GM12873 (cell line): ENCODE measurements around the gene RYR3.

Source experiments
- TF ChIP-seq, protein P1 (sequence below): IDR thresholded peaks from 2 replicates; pipeline ENCODE4 v1.5.1; 2012; ENCODE audit warnings: low read depth, mild to moderate bottlenecking, moderate library complexity, low read length, control low read depth; ENCODE audit not compliant: insufficient read depth; ENCODE audit errors: missing control alignments

The RYR3 gene

DNA sequence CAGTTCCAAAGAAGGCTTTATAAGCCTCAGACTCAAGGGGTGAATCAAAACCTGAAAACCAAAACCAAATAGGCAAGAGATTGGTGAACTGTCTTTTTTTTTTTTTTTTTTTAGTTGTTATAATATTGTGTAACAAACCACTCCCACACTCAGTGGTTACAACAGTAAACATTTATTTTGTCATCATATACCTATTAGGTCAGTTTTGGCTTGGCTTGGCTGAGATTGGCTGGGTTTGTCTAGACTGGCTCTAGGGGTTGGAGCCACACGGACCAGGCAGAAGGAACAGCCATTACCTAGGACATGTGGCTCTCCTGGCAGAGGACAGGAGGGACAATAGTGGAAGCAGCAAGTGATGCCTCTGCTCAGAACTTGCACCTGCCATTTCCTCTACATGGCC, 26.4 kb upstream of the RYR3 start:
- TF ChIP-seq, protein P1, sequence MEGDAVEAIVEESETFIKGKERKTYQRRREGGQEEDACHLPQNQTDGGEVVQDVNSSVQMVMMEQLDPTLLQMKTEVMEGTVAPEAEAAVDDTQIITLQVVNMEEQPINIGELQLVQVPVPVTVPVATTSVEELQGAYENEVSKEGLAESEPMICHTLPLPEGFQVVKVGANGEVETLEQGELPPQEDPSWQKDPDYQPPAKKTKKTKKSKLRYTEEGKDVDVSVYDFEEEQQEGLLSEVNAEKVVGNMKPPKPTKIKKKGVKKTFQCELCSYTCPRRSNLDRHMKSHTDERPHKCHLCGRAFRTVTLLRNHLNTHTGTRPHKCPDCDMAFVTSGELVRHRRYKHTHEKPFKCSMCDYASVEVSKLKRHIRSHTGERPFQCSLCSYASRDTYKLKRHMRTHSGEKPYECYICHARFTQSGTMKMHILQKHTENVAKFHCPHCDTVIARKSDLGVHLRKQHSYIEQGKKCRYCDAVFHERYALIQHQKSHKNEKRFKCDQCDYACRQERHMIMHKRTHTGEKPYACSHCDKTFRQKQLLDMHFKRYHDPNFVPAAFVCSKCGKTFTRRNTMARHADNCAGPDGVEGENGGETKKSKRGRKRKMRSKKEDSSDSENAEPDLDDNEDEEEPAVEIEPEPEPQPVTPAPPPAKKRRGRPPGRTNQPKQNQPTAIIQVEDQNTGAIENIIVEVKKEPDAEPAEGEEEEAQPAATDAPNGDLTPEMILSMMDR, result no peak

GRCh38 chr15:33292717-33293307, 18.0 kb upstream of the RYR3 start:
- TF ChIP-seq, protein P1, result peak; percentile 66

GRCh38 chr15:33293713-33294334, 16.9 kb upstream of the RYR3 start:
- TF ChIP-seq, protein P1, result no peak

GRCh38 chr15:33296050-33296449, 14.7 kb upstream of the RYR3 start:
- TF ChIP-seq, protein P1, result no peak

DNA sequence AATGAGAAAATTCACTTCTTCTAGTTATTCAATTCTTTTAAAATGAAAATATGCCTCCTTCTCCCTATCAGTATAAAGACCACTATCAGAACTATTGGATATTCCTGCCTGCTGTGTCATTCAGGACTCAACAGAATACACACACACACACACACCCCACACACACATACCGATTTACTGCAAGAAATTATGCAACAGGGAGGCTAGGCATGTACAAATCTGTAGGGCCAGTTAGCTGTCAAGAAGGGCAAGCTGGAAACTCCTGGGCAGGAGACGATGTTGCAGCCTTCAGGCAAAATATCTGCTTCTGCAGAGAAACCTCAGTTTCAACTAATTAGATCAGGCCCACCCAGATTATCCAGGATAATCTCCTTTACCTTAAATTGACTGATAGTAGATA, 13.9 kb upstream of the RYR3 start:
- TF ChIP-seq, protein P1, result no peak

- TF ChIP-seq, protein P1, result no peak
Measured at GRCh38 chr15:33298631-33299030, 12.1 kb upstream of the RYR3 start.

DNA sequence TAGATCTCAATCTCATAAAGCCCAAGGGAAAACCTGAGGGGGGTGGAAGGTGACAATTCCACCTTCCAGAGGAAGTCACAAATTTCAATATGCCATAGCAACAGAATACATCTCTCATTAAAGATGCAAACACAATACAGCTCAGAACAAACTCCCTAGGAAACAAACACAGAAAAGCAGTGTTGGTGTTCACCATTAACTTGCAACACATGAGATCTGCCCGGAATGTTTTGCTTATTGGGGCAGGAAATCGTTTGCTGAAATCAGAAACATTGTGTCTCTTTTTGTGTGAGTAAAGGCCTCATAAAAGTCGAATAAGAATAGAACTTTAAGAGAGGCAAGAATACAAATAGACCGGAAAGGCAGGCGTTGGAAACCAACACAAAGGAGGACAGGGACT, 5.8 kb upstream of the RYR3 start:
- TF ChIP-seq, protein P1, result no peak
